Neural cell (in vitro differentiated cells): ENCODE results near the gene BRK1. TPM values are rescaled to one million over a fixed set of nuclear protein-coding genes. Genes with fewer than 3 reads are reported as not detected.
A peak's percentile ranks its signal among the peaks of the same experiment; 100 is the strongest.

Source experiments
- H2AFZ ChIP-seq: fragments of 200-600, 300-800 bp; sonication (generic), shearing (Covaris generic); 2 replicates; pipeline ENCODE4 v1.6.0; 2014; ENCODE audit warnings: low read depth, mild to moderate bottlenecking, antibody characterized with exemption, low read length, moderate library complexity
- H3F3A ChIP-seq: fragments of 200-600 bp; shearing (Covaris generic); 2 replicates; pipeline ENCODE4 v1.6.1; 2016; ENCODE audit warnings: mild to moderate bottlenecking, moderate library complexity, mixed read lengths, antibody characterized with exemption, low read length; ENCODE audit not compliant: insufficient read depth, poor library complexity, severe bottlenecking
- H3K27ac ChIP-seq: fragments of 200-600, 300-800 bp; sonication (generic), shearing (Covaris generic); 2 replicates; pipeline ENCODE4 v1.5.1; 2014; ENCODE audit warnings: mild to moderate bottlenecking, low read length, moderate library complexity
- H3K27me3 ChIP-seq: fragments of 300-800, 200-600 bp; sonication (generic), shearing (Covaris generic); 2 replicates; pipeline ENCODE4 v1.6.0; 2014; ENCODE audit warnings: mild to moderate bottlenecking, low read depth, low read length, moderate library complexity; ENCODE audit not compliant: insufficient read depth
- H3K36me3 ChIP-seq: fragments of 300-800, 200-600 bp; sonication (generic), shearing (Covaris generic); 2 replicates; pipeline ENCODE4 v1.5.1; 2014; ENCODE audit warnings: mild to moderate bottlenecking, antibody characterized with exemption, low read length, moderate library complexity; ENCODE audit not compliant: insufficient read depth
- H3K4me2 ChIP-seq: fragments of 300-800, 200-600 bp; sonication (generic), shearing (Covaris generic); 2 replicates; pipeline ENCODE4 v1.6.0; 2014; ENCODE audit warnings: mild to moderate bottlenecking, low read length
- H3K4me3 ChIP-seq: fragments of 300-800, 200-600 bp; sonication (generic), shearing (Covaris generic); 2 replicates; pipeline ENCODE4 v1.5.1; 2014; ENCODE audit warnings: mild to moderate bottlenecking, low read length, moderate library complexity
- H3K79me2 ChIP-seq: fragments of 200-600 bp; shearing (Covaris generic); replicated peaks from 2 replicates; pipeline ENCODE4 v1.6.0; 2014; ENCODE audit warnings: mild to moderate bottlenecking, low read length, moderate library complexity; ENCODE audit not compliant: insufficient read depth
- H3K9ac ChIP-seq: fragments of 300-800, 200-600 bp; sonication (generic), shearing (Covaris generic); 2 replicates; pipeline ENCODE4 v1.6.1; 2016; ENCODE audit warnings: mild to moderate bottlenecking, low read length, mixed read lengths
- H3K9me2 ChIP-seq: fragments of 200-600 bp; shearing (Covaris generic); 2 replicates; pipeline ENCODE4 v1.6.1; 2016; ENCODE audit warnings: mild to moderate bottlenecking, low read length, mixed read lengths; ENCODE audit not compliant: insufficient read depth
- H3K9me3 ChIP-seq: fragments of 200-600, 300-800 bp; sonication (generic), shearing (Covaris generic); 2 replicates; pipeline ENCODE4 v1.6.1; 2016; ENCODE audit warnings: mild to moderate bottlenecking, mixed run types, low read length, moderate library complexity, mixed read lengths
- H4K20me1 ChIP-seq: fragments of 200-600 bp; shearing (Covaris generic); 2 replicates; pipeline ENCODE4 v1.6.1; 2016; ENCODE audit warnings: mild to moderate bottlenecking, mixed run types; ENCODE audit not compliant: insufficient read depth
- CTCF ChIP-seq: fragments of 450-650 bp; IDR thresholded peaks from 2 replicates; pipeline ENCODE4 v1.5.1; 2014; ENCODE audit warnings: antibody characterized with exemption, mild to moderate bottlenecking, moderate library complexity; ENCODE audit not compliant: poor library complexity, severe bottlenecking
- EP300 ChIP-seq: fragments of 450-650 bp; conservative IDR thresholded peaks from 2 replicates; pipeline ENCODE4 v1.6.1; 2014; ENCODE audit warnings: antibody characterized with exemption, mild to moderate bottlenecking, moderate library complexity; ENCODE audit not compliant: poor library complexity, severe bottlenecking
- EZH2 ChIP-seq: fragments of 200-600, 300-800 bp; shearing (Covaris generic), sonication (generic); IDR thresholded peaks from 2 replicates; pipeline ENCODE4 v1.6.1; 2014; ENCODE audit warnings: antibody characterized with exemption, low read length, borderline replicate concordance, mild to moderate bottlenecking; ENCODE audit not compliant: insufficient read depth, poor library complexity, severe bottlenecking
- MXI1 ChIP-seq: fragments of 450-650 bp; conservative IDR thresholded peaks from 2 replicates; pipeline ENCODE4 v1.6.1; 2014; ENCODE audit warnings: antibody characterized with exemption, mild to moderate bottlenecking; ENCODE audit not compliant: poor library complexity, severe bottlenecking
- POLR2AphosphoS5 ChIP-seq: IDR thresholded peaks from 2 replicates; pipeline ENCODE4 v1.6.1; 2012
- RAD21 ChIP-seq: fragments of 450-650 bp; conservative IDR thresholded peaks from 2 replicates; pipeline ENCODE4 v1.6.1; 2014; ENCODE audit warnings: antibody characterized with exemption, mild to moderate bottlenecking, moderate library complexity
- SMC3 ChIP-seq: fragments of 450-650 bp; conservative IDR thresholded peaks from 2 replicates; pipeline ENCODE4 v1.6.1; 2014; ENCODE audit warnings: antibody characterized with exemption, mild to moderate bottlenecking, moderate library complexity; ENCODE audit not compliant: poor library complexity
- TAF1 ChIP-seq: IDR thresholded peaks from 2 replicates; pipeline ENCODE4 v1.6.1; 2012; ENCODE audit warnings: low read depth
- polyA plus RNA-seq: library from polyadenylated mRNA; depleted of rRNA; stranded (reverse); fragments of >200 nt; gene quantifications from 2 replicates; pipeline ENCODE4 v1.2.3, GENCODE V29; 2014
- TF ChIP-seq, protein P1 (sequence below): IDR thresholded peaks from 2 replicates; pipeline ENCODE4 v1.6.1; 2012; ENCODE audit warnings: borderline replicate concordance

The BRK1 gene
- polyA plus RNA-seq, 1 donor from 2014 or later = 265 TPM

GRCh38 chr3:10116138-10116460 lies 624 bp downstream of the BRK1 start:
- peak overlapping the region; percentile 97 for H3K4me2 ChIP-seq
- no peaks in the 10 kb centered on the region for H3K9me3 ChIP-seq
- TF ChIP-seq, protein P1, sequence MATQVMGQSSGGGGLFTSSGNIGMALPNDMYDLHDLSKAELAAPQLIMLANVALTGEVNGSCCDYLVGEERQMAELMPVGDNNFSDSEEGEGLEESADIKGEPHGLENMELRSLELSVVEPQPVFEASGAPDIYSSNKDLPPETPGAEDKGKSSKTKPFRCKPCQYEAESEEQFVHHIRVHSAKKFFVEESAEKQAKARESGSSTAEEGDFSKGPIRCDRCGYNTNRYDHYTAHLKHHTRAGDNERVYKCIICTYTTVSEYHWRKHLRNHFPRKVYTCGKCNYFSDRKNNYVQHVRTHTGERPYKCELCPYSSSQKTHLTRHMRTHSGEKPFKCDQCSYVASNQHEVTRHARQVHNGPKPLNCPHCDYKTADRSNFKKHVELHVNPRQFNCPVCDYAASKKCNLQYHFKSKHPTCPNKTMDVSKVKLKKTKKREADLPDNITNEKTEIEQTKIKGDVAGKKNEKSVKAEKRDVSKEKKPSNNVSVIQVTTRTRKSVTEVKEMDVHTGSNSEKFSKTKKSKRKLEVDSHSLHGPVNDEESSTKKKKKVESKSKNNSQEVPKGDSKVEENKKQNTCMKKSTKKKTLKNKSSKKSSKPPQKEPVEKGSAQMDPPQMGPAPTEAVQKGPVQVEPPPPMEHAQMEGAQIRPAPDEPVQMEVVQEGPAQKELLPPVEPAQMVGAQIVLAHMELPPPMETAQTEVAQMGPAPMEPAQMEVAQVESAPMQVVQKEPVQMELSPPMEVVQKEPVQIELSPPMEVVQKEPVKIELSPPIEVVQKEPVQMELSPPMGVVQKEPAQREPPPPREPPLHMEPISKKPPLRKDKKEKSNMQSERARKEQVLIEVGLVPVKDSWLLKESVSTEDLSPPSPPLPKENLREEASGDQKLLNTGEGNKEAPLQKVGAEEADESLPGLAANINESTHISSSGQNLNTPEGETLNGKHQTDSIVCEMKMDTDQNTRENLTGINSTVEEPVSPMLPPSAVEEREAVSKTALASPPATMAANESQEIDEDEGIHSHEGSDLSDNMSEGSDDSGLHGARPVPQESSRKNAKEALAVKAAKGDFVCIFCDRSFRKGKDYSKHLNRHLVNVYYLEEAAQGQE = no peak
- no peak for TF ChIP-seq EZH2
- no peak for TF ChIP-seq MXI1
- no peak for TF ChIP-seq CTCF
- TF ChIP-seq EP300 = no peak
- TF ChIP-seq TAF1 = no peak
- TF ChIP-seq POLR2AphosphoS5 = no peak
- TF ChIP-seq RAD21 = no peak
- TF ChIP-seq SMC3 = no peak
- peak overlapping the region; percentile 78 for H3K9ac ChIP-seq
- H2AFZ ChIP-seq = peak overlapping the region; percentile 52
- H3K27me3 ChIP-seq = no peaks in the 10 kb centered on the region
- no peaks in the 10 kb centered on the region for H3F3A ChIP-seq
- no peaks in the 10 kb centered on the region for H3K36me3 ChIP-seq
- no peaks in the 10 kb centered on the region for H4K20me1 ChIP-seq
- H3K9me2 ChIP-seq = no peaks in the 10 kb centered on the region
- H3K4me3 ChIP-seq = peak overlapping the region; percentile 79
- peak overlapping the region; percentile 84 for H3K27ac ChIP-seq
- peaks cover 43% of the 10 kb centered on the region for H3K79me2 ChIP-seq

GRCh38 chr3:10116928-10117327 lies 1.5 kb downstream of the BRK1 start:
- Histone ChIP-seq H3K27ac (peak overlapping the region; percentile 84), H3K9ac (peak overlapping the region; percentile 78), H3K27me3 (no peaks in the 10 kb centered on the region), H4K20me1 (no peaks in the 10 kb centered on the region), H3F3A (no peaks in the 10 kb centered on the region), H3K79me2 (peaks cover 43% of the 10 kb centered on the region), H3K9me2 (no peaks in the 10 kb centered on the region), H3K4me2 (peak overlapping the region; percentile 97), H3K4me3 (peak overlapping the region; percentile 79), H3K9me3 (no peaks in the 10 kb centered on the region), H2AFZ (no peak overlapping the region), H3K36me3 (no peaks in the 10 kb centered on the region)
- no peak for TF ChIP-seq TAF1
- TF ChIP-seq, protein P1 = no peak
- no peak for TF ChIP-seq MXI1
- no peak for TF ChIP-seq SMC3
- TF ChIP-seq CTCF = no peak
- no peak for TF ChIP-seq EZH2
- no peak for TF ChIP-seq EP300
